NCI-H2171 (cell line): ENCODE measurements around the gene GCNT2.
"Not testable (repeated sequence)": the region's sequence is repeated elsewhere in the genome, so short reads cannot be mapped to it uniquely, and the experiment has no call there.

ENCODE experiments used
- DNase-seq: peaks from one replicate; lab custom pipeline; 2025; lab: John Stamatoyannopoulos, UW

The GCNT2 gene

DNA sequence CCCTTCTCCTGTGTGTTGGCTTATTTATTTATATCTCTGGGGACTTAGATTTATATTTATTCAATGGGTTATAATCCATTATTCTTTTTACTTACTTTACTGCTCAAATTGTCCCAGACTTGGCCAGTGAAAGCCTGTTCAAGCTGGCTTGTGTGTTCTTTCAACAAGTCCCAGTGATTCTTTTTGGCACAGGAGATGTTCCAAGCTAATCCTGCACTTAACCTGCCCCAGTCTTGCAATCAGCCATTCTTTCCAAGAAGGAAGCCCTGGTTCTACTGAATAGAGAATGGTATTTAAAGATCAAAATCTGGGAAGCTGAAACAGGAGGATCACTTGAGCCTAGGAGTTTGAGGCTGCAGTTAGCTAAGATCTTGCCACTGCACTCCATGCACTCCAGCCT lies 26.7 kb downstream of the GCNT2 start:
- no peak for DNase-seq

DNA sequence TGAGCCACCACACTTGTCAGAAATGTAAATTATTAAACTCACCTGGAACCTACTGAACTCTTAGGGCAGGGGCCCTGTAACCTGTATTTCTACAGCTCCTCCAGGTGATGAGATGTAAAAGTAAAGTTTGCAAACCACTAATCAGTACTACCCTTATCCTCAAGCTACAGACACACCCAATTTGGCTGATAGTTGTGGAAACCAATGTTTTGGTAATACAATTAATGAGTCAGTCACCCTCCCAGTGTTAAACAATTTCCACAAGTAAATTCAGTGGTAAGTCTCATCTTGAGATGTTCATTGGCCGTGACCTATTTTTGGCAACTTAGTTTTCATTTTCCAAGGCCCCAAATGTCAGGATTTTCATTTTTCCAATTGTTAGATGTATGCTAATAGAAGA lies 29.6 kb downstream of the GCNT2 start:
- DNase-seq: no peak

DNA sequence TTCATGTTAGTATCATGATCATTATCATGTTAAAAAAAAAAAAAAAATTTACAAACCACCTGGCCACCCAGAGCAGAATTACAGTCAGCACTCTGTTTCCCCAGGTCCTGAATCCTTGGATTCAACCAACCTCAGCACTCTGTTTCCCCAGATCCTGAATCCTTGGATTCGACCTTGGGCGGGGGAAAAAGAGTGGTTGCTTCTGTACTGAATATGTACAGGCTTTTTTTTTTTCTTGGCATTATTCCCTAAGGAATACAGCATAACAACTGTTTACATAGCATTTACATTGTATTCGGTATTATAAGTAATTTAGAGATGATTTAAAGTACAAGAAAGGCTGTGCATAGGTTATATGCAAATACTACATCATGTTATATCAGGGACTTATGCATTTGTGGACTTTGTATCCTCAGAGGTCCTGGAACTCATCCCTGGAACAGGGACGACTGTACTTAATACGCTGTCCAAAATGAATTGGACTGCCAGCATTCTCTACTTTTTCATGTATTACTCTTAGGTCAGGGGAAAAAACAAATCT lies 31.2 kb downstream of the GCNT2 start:
- DNase-seq: peak; percentile 12

DNA sequence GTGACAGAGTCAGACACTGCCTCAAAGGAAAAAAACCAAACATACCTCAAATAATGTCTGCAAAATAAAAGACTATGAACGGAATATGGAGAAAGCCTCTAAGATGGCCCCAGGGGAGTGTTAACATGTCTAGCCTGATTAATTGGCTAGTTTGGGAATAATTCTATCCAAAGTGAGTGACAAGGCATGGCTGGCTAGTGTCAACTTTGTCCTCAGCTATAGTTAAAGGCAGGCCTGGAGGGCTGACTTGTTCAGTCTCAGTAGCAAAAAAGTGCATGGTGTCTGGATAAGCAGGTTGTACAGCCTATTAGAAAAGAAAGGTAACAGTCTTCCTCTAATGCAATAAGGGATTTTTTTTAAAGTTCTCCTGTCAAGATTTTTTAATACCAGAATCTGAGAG lies 32.7 kb downstream of the GCNT2 start:
- DNase-seq: no peak

DNA sequence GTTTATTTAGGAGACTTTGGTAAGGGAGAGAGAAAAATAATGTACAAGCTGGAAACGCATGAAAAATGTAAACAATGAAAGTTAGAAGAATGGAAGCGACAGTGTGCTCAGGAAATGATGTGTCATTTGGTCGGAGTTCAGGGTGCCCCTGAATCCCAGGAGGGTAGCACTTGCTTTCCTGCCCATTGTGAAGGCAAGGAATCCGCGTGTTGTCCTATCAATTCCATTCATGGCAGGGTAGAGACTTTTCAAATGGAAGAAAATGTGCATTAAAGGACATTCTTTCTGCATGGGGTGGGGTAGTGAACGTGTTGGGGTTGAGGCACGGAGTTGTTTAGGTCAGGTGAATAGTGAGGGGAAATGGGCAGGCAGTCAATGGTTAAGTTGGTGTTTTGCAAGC lies 33.7 kb downstream of the GCNT2 start:
- no peak for DNase-seq

DNA sequence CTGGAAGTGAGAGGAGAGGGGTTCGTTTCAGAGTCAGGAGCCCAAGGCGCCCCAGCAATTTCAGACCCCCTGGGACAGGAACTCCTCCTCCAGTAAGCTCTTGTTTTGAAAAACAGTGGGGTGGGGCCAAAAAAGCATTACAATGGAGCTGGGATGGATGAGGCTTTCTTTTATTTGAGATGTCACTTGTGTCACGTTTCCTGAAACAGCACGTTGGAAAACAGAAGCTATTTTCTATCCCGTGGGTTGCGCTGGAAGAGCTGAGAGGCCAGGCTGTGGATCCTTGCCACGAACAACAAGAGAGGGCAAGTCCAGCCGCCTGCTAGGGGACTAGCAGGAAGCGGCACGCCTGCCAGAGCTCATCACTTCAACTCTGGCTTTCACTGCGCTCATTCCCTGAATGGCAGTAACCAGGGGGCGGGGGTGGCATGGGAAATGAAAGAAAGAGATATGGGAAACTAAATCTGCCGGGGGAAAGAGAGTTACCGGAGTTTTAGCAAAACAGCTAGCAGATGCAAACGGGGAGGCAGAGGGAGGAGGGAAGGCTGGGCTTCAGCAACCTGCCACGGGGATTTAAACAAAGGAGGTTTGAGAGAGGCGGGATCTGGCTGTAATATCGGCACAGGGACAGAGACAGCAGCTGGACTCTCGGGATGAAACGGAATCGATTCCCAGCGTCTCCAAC lies 34.6 kb downstream of the GCNT2 start:
- DNase-seq: peak; percentile 66

DNA sequence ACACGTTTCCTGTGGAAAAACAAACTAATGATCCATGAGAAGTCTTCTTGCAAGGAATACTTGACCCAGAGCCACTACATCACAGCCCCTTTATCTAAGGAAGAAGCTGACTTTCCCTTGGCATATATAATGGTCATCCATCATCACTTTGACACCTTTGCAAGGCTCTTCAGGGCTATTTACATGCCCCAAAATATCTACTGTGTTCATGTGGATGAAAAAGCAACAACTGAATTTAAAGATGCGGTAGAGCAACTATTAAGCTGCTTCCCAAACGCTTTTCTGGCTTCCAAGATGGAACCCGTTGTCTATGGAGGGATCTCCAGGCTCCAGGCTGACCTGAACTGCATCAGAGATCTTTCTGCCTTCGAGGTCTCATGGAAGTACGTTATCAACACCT lies 35.4 kb downstream of the GCNT2 start:
- no peak for DNase-seq

DNA sequence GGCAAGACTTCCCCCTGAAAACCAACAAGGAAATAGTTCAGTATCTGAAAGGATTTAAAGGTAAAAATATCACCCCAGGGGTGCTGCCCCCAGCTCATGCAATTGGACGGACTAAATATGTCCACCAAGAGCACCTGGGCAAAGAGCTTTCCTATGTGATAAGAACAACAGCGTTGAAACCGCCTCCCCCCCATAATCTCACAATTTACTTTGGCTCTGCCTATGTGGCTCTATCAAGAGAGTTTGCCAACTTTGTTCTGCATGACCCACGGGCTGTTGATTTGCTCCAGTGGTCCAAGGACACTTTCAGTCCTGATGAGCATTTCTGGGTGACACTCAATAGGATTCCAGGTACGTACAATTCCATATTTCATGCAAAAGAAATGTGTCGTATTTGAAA lies 35.8 kb downstream of the GCNT2 start:
- no peak for DNase-seq

DNA sequence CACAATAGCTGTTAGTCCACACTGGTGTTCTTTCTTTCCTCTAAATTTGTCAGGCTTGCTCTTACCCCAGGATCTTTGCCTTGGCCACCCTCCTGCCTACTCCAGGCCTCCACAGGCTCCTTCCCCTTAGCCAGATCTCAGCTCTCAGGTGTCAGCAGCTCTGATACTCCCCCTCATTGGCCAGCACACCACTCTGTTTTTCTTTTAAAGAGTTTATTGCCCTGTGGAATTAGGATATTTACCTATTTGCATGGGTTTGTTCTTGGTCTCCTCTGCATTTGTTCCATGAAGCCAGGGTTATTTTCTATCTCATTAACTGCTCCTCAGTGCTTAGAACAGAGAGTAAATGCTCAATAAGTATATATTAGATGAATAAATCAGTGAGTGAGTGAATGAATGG lies 36.8 kb downstream of the GCNT2 start:
- DNase-seq: no peak

DNA sequence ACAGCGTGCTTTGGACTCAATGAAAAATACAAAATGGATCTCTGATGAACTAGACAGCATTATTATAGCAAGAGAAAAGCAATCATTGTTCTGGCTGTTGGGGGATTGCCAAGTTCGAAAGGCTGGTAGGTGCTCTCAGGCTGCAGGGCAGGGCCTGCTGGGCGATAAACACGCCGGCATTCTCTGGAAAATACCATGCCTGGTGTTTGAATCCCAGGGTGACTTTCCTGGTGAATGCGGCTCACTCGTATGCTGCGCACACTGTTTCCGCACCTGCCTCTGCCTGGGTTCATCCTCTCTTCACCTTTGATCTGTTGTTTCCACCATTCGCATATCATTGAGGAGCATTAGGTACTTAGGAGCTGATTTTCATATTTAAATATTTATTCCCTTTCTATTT lies 37.4 kb downstream of the GCNT2 start:
- DNase-seq: no peak

DNA sequence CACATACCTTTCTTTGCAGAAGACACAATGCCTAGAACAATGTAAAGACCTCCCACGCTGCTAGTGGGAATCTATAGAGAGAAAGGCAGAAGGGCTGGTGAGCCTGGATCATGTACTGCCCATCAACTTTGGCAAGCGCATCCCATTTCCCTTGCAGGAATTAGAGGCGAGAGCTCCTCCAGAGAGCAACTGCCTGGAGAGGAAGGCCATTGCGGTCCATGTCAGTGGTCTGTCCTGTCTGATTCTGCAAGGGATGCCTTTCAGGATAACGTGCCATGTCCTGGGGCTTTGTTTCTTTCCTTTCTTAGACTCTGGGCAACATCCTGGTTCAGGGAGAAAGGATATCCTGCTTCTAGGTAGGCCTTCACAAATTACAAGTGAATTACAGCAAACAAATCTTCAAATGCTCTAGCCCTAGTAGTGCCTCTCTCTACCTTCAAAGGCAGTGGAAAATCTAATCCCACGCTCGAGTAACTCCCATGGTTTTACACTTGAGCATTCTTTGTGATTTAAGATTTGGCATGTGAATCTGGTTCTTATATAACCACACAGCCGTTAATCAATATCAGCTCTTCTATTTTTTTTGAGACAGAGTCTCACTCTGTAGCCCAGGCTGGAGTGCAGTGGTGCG lies 38.5 kb downstream of the GCNT2 start:
- no peak for DNase-seq

DNA sequence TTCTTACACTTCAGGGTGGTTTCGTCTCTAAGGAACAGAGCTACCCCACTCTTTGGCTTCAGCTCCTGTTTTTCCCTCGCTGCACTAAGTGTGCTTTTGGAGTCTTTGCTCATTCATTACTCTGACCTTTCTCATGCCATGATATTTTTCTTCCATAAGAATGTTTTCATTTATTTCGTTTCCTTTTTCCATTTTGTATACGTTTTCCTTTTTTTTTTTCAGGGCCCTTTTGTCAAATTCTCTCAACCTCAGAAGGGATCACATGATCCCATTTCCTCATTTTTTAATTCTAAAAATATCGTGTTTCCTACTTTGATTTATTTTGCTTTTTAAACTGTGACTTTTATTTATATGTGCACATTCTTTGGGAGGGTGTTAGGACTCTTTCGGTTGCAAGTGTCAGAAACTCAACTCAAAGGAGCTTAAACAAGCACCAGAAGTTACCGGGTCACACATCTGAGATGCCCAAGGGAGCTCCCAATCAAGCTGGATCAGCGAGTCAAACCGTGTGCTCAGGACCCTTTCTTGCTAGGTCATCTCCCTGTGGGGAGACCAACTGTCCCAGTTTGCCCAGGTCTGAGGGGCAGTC lies 40.6 kb downstream of the GCNT2 start:
- no peak for DNase-seq

DNA sequence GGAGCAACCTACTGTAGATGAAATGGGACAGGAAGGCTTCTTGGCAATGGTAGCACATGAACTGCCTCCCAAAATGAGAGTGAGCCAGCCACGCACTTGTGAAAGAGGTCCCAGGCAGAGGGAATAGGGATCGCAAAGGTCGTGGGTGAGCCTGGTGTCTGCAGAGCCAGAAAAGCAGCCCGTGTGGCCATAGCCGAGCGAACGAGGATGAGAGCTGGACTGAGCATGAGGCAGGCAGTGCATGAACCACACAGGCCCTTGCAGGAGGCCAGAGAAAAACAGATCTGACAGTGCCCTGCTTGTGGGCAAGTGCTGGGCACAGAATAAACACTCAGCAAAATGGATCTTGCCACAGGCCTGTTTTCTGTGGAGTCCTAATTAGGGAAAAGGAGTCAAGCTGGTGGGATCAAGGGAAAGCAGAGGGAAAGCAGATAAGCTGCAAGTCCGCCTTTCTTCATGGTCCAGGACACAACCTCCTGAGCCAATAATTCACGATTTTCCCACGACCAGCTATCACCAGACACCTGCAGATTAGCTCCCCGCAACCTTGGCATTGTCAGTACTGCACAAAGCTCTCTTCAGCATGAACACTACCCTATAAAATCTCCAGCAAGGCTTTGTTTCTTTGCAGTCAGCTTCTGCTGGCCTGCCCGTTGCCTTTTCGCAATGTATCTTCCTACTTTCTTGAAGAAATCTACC lies 44.0 kb downstream of the GCNT2 start:
- no peak for DNase-seq

DNA sequence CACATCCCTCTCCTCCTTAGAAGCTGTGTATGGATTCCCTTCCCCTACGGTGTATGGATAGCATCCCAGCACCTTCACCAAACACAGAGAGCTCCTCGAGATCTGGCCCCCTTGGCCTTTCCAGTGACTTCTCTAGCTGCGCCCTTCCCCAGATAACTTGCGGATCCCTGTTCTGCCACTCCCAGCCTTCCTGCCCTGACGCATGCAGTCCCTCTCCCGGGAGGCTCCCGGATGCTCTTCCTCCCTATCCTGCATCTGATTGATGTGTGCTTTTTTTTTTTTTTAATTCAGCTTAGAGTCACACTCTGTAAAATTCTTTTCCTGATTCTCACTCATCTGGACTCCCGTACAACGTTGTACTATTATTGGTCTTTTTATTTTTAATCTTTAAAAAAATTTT lies 44.8 kb downstream of the GCNT2 start:
- no peak for DNase-seq

DNA sequence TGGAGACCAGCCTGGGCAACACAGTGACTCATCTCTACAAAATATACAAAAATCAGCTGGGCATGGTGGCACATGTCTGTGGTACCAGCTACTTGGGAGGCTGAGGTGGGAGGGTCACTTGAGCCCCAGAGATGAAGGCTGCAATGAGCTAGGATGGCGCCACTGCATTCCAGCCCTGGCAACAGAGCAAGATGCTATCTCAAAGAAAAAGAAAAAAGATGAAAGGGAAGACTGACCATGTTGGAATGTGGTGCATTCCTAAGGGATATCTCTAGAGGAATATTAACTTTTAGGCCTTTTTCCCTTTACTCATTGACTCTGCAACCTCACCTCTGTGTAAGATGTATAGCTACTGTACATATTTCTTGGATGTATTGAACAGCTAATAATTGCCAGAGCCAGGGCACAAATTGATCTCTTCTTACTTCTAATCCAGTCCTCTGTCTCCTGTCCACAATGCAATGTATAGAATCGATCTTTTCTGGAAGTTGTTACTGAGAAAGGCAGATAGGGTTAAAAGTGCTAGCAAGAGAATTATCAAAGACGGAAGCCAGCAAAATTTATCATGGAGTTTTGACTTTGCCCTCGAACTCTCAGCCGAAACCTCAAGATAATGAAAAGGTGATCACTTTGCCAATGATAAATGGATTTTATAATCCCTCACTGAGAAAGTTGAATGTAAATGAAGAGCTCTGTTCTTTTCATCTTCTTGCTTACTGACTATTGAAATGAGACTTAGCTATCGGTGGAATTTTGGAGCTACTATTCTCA lies 46.3 kb downstream of the GCNT2 start:
- no peak for DNase-seq

DNA sequence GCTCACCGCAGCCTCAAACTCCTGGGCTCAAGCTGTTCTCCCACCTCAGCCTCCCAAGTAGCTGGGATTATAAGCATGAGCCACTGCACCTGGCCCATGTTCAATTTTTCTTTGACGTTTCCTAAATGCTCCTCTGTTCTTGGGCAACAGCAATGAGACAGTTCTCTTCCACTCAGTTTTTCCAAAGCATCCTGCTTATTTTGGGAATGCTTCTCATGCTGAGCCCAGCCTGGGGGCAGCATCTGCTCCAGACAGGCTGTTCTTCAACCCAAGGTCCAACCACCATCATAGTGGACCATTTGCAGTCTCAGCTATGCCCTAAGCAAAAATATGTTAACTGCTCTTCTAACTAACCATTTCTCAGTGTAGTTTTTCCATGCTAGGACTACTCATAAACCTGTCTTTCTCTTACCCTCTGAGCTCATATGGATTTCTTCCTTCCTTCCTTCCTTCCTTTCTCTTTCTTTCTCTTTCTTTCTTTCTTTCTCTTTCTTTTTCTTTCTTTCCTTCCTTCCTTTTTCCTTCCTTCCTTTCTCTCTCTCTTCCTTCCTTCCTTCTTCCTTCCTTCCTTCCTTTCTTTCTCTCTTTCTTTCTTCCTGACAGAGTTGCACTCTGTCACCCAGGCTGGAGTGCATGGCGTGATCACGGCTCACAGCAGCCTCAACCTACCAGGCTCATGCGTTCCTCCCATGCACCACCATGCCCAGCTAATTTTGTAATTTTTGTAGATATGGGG lies 48.4 kb downstream of the GCNT2 start:
- DNase-seq: no peak

DNA sequence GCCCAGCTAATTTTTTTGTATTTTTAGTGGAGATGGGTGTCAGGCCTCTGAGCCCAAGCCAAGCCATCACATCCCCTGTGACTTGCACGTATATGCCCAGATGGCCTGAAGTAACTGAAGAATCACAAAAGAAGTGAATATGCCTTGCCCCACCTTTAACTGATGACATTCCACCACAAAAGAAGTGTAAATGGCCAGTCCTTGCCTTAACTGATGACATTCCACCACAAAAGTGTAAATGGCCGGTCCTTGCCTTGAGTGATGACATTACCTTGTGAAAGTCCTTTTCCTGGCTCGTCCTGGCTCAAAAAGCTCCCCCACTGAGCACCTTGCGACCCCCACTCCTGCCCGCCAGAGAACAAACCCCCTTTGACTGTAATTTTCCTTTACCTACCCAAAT lies 54.4 kb downstream of the GCNT2 start:
- not testable (repeated sequence) for DNase-seq

DNA sequence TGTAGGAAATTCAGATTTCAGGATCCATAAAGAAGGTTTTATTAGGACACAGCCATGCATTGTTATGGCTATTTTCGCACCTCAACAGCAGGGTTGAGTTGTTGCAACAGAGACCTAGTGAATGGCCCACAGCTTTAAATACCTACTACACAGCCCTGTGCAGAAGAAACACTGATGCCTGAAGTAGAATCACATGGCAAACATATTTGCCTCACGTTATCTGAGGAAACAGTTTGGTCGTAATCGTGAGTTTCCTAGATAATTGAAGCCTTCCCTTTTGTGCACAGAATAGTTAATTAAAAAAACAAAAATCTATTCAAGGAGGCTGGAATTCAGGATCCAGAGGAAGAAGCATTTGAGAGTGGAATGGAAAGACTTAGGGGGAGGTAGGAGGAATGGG lies 55.1 kb downstream of the GCNT2 start:
- DNase-seq: no peak

DNA sequence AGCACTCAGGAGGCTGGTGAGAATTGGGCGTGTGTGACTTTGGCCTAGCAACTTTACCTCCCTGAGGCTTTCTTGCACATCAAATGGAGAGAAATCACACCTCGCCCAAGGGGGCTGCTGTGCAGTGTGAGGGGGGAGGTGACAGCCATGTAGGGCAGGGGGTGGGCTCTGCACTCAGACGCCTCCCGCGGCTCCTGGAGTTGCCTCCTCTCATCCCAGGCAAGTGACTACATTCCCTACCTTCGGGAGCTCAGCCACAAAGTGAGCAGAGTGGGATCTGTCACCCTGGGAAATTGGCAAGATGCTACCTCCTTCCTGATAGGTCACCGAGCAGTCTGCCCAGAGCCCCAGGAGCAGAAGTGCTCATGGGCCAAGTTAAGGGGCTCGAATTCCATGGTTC lies 56.0 kb downstream of the GCNT2 start:
- DNase-seq: no peak

DNA sequence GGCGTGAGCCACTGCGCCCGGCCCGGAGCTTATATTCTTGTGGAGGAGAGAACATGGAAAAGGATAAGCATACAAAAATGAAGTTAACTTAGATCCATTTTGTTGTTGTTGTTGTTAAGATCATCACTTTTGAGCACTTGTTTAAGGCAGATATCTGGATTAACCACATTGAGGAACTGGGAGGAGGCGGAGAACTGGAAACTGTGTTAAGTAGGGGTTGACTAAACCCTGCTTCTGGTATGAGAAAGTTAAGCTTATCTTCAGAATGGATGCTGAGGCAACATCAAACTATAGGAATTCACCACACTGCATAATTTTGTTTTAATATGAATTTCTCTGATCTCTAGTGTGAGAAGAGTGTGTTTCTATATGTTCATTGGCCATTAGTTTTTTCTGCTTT lies 57.6 kb downstream of the GCNT2 start:
- DNase-seq: no peak

DNA sequence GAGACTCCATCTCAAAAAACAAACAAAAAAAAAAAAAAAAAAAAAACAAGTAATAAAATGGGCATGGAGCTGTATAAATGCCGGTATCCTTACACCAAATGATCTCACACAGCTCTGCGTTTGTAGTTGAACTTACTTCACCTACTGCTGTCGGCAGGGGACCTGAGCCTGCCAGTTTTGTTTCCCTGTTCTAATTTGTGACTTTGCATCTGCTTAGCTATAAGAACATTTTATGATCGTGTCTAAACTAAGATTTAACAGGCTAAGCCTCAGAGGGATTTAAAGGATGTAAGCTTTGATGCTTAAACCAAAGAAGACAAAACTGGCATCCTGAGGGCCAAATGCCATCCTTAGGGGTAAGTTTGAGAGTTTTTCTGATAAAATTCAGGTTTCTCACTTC lies 58.7 kb downstream of the GCNT2 start:
- no peak for DNase-seq
